ENCODE measurements around the gene NPLOC4.
"Not testable (repeated sequence)": the region's sequence is repeated elsewhere in the genome, so short reads cannot be mapped to it uniquely, and the experiment has no call there.

GRCh38 chr17:81531013-81531412 lies 105.9 kb downstream of the NPLOC4 start:
- TF ChIP-seq, protein P1, sequence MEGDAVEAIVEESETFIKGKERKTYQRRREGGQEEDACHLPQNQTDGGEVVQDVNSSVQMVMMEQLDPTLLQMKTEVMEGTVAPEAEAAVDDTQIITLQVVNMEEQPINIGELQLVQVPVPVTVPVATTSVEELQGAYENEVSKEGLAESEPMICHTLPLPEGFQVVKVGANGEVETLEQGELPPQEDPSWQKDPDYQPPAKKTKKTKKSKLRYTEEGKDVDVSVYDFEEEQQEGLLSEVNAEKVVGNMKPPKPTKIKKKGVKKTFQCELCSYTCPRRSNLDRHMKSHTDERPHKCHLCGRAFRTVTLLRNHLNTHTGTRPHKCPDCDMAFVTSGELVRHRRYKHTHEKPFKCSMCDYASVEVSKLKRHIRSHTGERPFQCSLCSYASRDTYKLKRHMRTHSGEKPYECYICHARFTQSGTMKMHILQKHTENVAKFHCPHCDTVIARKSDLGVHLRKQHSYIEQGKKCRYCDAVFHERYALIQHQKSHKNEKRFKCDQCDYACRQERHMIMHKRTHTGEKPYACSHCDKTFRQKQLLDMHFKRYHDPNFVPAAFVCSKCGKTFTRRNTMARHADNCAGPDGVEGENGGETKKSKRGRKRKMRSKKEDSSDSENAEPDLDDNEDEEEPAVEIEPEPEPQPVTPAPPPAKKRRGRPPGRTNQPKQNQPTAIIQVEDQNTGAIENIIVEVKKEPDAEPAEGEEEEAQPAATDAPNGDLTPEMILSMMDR (IDR thresholded peaks at IDR 0.05; ENCODE audit: borderline replicate concordance, extremely low read depth, low read length, poor library complexity, severe bottlenecking) = not testable (repeated sequence)
- TF ChIP-seq EZH2 (IDR thresholded peaks at IDR 0.05; ENCODE audit: borderline replicate concordance, low read depth, low read length, severe bottlenecking) = not testable (repeated sequence)

Measured in DND-41 (cell line).